Vagina (tissue), 2 donors: ENCODE results near the gene FBXL14. TPM values are rescaled to one million over a fixed set of nuclear protein-coding genes. Genes with fewer than 3 reads are reported as not detected.
"Not testable (repeated sequence)": the region's sequence is repeated elsewhere in the genome, so short reads cannot be mapped to it uniquely, and the experiment has no call there.

Experiments
- DNase-seq, 2 donors: peaks; one replicate each; pipeline ENCODE4 v3.0.0-alpha.2; 2017; ENCODE audit errors: extremely low spot score in 2 of 2
- H3K27ac ChIP-seq: fragments of 200-600 bp; sonication (generic); one replicate; pipeline ENCODE4 v1.5.1; 2019
- H3K27me3 ChIP-seq: fragments of 200-600 bp; sonication (generic); one replicate; pipeline ENCODE4 v1.5.1; 2019
- H3K36me3 ChIP-seq, 2 donors: fragments of 200-600 bp; sonication (generic); one replicate each; pipeline ENCODE4 v1.5.1; 2017 to 2019
- H3K4me1 ChIP-seq: fragments of 200-600 bp; sonication (generic); one replicate; pipeline ENCODE4 v1.5.1; 2019
- H3K4me3 ChIP-seq, 2 donors: fragments of 200-600 bp; sonication (generic); 1 replicate in 1 of 2; 2 replicates in 1 of 2; pipeline ENCODE4 v1.5.1; 2016 to 2019
- H3K9me3 ChIP-seq: fragments of 200-600 bp; sonication (generic); one replicate; pipeline ENCODE4 v1.5.1; 2019
- CTCF ChIP-seq, 3 experiments: fragments of 450-650 bp in 2 of 3; fragments of 200-600 bp in 1 of 3; sonication (generic) in 1 of 3; IDR thresholded peaks; one replicate each; pipeline ENCODE4 v1.5.1; 2017 to 2019; ENCODE audit warnings: antibody characterized with exemption in 3 of 3, mild to moderate bottlenecking in 2 of 3, moderate library complexity in 2 of 3
- POLR2A ChIP-seq, 2 donors: fragments of 450-650 bp; IDR thresholded peaks; one replicate each; pipeline ENCODE4 v1.6.1; 2017; ENCODE audit warnings: antibody characterized with exemption in 2 of 2, mild to moderate bottlenecking in 2 of 2, moderate library complexity in 2 of 2
- POLR2AphosphoS5 ChIP-seq, 2 donors: sonication (generic); formaldehyde crosslinking; IDR thresholded peaks; one replicate each; pipeline ENCODE4 v1.9.0; 2017; ENCODE audit warnings: antibody characterized with exemption in 2 of 2, mild to moderate bottlenecking in 2 of 2, low read depth in 1 of 2; ENCODE audit not compliant: insufficient read depth in 1 of 2
- intact Hi-C: fragments of 100-400 bp; cut with DNase I; formaldehyde crosslinking; loops from one replicate; pipeline ENCODE4 v1.15.1; 2023
- total RNA-seq: library from RNA; depleted of rRNA; stranded (reverse); fragments of >200 nt; gene quantifications from one replicate; pipeline ENCODE4 v1.2.3, GENCODE V29; 2016

The FBXL14 gene
- total RNA-seq, 1 donor from 2014 or later: 15.2 TPM

GRCh38 chr12:1559676-1560091 is 34.7 kb downstream of the FBXL14 start:
- Histone ChIP-seq H3K27me3 (no peaks in the 10 kb centered on the region), H3K9me3 (no peaks in the 10 kb centered on the region), H3K27ac (no peak overlapping the region), H3K36me3 (no peaks in the 10 kb centered on the region), H3K4me3 (no peak overlapping the region), H3K4me1 (no peaks in the 10 kb centered on the region)
- no peak for TF ChIP-seq POLR2AphosphoS5 (IDR thresholded peaks at IDR 0.05; ENCODE audit: insufficient read depth in 1 of 2, low read depth in 1 of 2)
- TF ChIP-seq CTCF (IDR thresholded peaks at IDR 0.05): no peak
- TF ChIP-seq POLR2A (IDR thresholded peaks at IDR 0.05): no peak
- no peak for DNase-seq
- intact Hi-C loops: no loop called here

- H3K36me3 ChIP-seq, H3K4me1 ChIP-seq, intact Hi-C loops, H3K27me3 ChIP-seq, H3K4me3 ChIP-seq, H3K9me3 ChIP-seq, DNase-seq, H3K27ac ChIP-seq: not testable (repeated sequence)
These were observed 36.3 kb downstream of the FBXL14 start for GRCh38 chr12:1558108-1558507.

- Histone ChIP-seq H3K27ac (no peak overlapping the region), H3K36me3 (no peaks in the 10 kb centered on the region), H3K4me3 (no peak overlapping the region), H3K9me3 (no peaks in the 10 kb centered on the region), H3K27me3 (no peaks in the 10 kb centered on the region), H3K4me1 (peaks cover 6% of the 10 kb centered on the region)
- DNase-seq: no peak
- TF ChIP-seq POLR2A (IDR thresholded peaks at IDR 0.05): no peak
- TF ChIP-seq POLR2AphosphoS5 (IDR thresholded peaks at IDR 0.05; ENCODE audit: insufficient read depth in 1 of 2, low read depth in 1 of 2): no peak
- no peak for TF ChIP-seq CTCF (IDR thresholded peaks at IDR 0.05)
- intact Hi-C loops: no loop called here
These were observed 40.1 kb downstream of the FBXL14 start for GRCh38 chr12:1553987-1554982.

GRCh38 chr12:1553536-1553935 is 40.8 kb downstream of the FBXL14 start:
- Histone ChIP-seq H3K36me3 (no peaks in the 10 kb centered on the region), H3K27ac (no peak overlapping the region), H3K27me3 (no peaks in the 10 kb centered on the region), H3K4me1 (peaks cover 6% of the 10 kb centered on the region), H3K9me3 (no peaks in the 10 kb centered on the region), H3K4me3 (no peak overlapping the region)
- no peak for TF ChIP-seq POLR2AphosphoS5 (IDR thresholded peaks at IDR 0.05; ENCODE audit: insufficient read depth in 1 of 2, low read depth in 1 of 2)
- no peak for TF ChIP-seq POLR2A (IDR thresholded peaks at IDR 0.05)
- no peak for TF ChIP-seq CTCF (IDR thresholded peaks at IDR 0.05)
- intact Hi-C loops: no loop called here
- DNase-seq: no peak

- intact Hi-C loops: no loop called here
- H3K4me3 ChIP-seq: no peak overlapping the region
- peaks cover 6% of the 10 kb centered on the region for H3K4me1 ChIP-seq
- TF ChIP-seq POLR2AphosphoS5 (IDR thresholded peaks at IDR 0.05; ENCODE audit: insufficient read depth in 1 of 2, low read depth in 1 of 2): no peak
- H3K27ac ChIP-seq: peak overlapping the region; percentile 4
- no peaks in the 10 kb centered on the region for H3K9me3 ChIP-seq
- no peaks in the 10 kb centered on the region for H3K36me3 ChIP-seq
- DNase-seq: no peak
- no peaks in the 10 kb centered on the region for H3K27me3 ChIP-seq
These were observed 41.4 kb downstream of the FBXL14 start for GRCh38 chr12:1552911-1553491.

GRCh38 chr12:1552171-1552570 is 42.2 kb downstream of the FBXL14 start:
- Histone ChIP-seq H3K4me1 (peaks cover 6% of the 10 kb centered on the region), H3K27ac (no peak overlapping the region), H3K27me3 (no peaks in the 10 kb centered on the region), H3K4me3 (no peak overlapping the region), H3K36me3 (no peaks in the 10 kb centered on the region), H3K9me3 (no peaks in the 10 kb centered on the region)
- DNase-seq: no peak
- intact Hi-C loops: no loop called here
- TF ChIP-seq CTCF (IDR thresholded peaks at IDR 0.05) (no peak), POLR2A (IDR thresholded peaks at IDR 0.05) (no peak), POLR2AphosphoS5 (IDR thresholded peaks at IDR 0.05; ENCODE audit: insufficient read depth in 1 of 2, low read depth in 1 of 2) (no peak)
